ENCODE data around the gene ZNF844.
A peak's percentile ranks its signal among the peaks of the same experiment; 100 is the strongest.
"Not testable (repeated sequence)": the region's sequence is repeated elsewhere in the genome, so short reads cannot be mapped to it uniquely, and the experiment has no call there.

The ZNF844 gene

GRCh38 chr19:12064590-12065538 lies at the start of gene ZNF844:
TSS of gene ZNF844 (plus strand) at chr19:12064731. CDS start at chr19:12064874, 143 bp downstream.
- DNase-seq, result no peak

GRCh38 chr19:12015015-12015752 lies 49.3 kb upstream of the ZNF844 start:
- no peak for DNase-seq

DNA sequence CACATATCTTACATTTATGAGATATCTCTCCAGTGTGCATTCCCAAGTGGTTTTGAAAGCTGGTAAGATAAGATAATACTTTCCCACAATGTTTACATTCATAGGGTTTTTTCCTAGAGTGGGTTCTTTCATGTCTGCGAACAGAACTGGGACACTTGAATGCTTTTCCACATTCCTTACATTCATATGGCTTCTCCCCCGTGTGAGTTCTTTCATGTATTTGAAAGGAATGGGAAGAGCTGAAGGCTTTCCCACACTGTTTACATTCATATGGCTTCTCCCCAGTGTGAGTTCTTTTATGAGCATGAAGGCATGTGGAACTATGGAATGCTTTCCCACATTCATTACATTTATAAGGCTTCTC lies 48.8 kb upstream of the ZNF844 start:
- no peak for DNase-seq

DNA sequence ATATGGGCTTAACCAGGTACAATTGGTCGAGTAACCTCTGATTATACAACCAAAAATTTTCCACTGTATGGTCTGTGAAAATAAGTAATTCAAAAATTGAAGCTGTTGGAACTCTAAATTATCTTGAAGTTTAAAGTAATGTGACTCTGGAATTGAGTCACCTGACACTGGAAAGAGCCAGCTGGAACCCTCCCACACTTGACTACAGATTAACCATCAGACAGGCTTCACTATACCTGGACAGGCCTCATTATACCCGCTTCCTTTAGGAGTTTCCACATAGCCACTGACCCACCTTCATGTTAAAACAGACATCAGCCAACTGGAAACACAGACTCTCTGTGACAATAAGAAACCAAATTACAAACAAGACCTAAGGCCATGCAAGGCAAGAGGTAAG lies 30.3 kb upstream of the ZNF844 start:
- DNase-seq, result no peak

DNA sequence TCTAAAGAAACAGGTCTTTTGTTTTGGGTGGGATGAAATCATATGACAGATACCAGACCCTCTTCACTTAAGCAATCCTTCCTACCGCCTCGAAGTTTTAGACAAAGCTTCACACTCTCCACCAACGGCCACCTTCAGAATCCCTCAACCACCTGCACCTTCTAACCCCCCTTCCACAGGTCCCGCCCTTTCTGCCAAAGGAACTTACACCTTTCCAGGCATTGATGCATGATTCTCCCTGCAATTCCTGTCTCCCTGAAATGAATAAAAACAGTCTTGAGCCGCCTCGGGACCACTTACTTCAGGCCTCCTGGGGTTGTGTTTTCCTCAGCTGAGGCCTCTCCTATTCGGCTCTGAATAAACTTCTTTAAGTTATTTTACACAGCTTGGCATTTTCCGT lies 29.9 kb upstream of the ZNF844 start:
- DNase-seq, result no peak

DNA sequence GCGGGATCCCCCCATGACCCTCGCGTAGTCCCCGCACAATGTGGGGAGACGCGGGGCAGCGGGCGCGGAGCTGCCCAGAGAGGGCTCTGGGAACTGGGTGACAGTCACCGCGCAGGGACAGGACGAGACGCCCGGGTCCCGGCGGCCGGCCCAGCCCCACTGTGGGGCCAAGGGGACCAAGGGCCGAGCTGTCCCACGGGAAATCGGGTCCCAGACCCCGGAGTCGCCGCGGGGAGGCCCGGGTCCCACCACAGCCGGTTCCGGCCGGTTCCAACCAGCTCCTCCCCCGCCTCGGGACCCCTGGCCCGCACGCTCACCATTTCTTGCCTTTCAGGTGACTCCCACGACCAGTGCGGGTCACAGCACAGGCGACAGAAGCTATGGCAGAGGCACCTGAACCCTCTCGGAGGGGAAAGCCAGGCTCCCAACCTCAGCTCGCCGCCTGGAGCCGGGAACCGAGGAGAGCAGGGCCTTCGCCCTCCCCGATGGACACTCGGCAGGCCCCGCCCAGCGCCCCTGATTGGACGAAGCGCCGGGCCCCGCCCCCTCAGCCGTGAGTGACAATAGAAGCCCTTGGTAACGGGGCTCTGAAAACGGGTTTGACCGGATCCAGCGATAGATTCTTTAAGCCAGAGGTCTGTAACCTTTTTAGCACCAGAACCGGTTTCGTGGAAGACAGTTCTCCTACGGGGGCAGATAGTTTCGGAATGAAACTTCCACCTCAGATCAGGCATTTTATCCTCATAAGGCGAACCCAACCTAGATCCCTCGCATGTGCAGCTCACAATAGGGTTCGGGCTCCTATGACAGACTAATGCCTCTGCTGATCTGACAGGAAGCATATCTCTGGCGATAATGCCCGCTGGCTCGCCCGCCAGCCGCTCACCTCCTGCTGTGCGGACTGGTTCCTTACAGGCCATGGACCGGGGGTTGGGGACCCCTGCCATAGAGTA lies 29.0 kb upstream of the ZNF844 start, which contains the start of gene ZNF433:
Gene ZNF433 (minus strand): TSS at position 460 of the 953 bp plus-strand sequence. CDS start 140 bp downstream, at position 320.
- DNase-seq, result peak; percentile 92

DNA sequence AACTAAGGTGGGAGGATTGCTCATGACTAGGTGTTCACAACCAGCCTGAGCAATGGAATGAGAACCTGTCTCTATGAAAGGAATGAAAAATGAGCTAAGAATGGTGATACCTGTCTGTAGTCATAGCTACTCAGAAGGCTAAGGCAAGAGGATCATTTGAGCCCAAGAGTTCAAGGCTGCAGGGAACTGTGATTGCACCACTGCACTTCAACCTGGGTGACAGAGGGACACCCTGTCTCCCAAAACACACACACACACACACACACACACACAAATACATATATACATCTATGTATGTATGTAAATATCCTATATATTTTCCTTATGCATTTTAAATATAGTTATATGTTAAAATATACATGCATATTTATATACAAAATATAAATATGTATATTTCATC lies 21.6 kb upstream of the ZNF844 start:
- no peak for DNase-seq

- no peak for DNase-seq
Measured at GRCh38 chr19:12043752-12044422, 20.6 kb upstream of the ZNF844 start.

DNA sequence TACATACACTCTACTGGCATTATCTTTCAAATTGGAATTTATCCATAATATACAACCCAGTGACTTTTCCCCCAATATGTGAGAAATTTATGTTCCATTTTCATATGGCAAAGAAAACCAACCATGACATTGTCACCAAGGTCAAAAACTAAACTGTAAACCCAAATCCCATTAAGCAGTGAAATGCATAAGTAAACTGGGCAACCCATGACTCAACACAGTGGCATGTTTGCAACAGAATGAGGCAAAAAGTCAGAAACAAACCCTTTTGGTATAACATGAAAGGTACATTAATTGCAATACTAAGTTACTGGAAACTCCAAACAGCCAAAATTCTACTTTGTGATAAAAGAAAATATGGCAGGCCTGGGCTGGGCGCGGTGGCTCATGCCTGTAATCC lies 16.7 kb upstream of the ZNF844 start:
- no peak for DNase-seq

- peak; percentile 9 for DNase-seq
Measured at GRCh38 chr19:12052091-12052496, 12.4 kb upstream of the ZNF844 start.

DNA sequence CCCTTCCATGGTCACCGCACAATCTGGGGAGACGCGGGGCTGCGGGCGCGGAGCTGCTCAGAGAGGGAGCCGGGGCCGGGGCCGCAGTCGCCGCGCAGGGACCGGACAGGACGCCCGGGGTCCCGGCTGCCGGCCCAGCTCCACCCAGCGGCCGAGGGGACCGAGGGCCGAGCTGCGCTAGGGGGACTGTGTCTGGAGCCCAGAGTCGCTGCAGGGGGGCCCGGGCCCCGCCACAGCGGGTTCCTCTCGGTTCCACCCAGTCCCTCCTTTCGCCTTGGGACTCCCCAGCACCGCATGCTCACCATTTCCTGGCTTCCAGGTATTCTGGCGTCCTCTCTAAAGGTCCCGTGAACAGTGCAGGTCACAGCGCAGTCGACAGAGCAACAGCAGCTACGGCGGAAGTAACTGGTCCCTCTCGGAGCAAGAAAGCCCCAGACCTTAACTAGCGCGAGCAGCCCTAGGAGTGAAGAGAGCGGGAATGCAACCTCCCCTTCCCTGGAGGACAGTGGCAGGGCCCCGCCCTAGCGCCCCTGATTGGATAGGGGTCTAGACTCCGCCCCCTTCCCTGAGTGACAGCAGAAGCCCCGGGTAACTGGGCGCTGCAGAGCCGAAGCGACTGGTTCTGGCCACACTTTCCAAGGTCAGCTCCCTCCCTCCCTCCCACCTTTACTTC lies 11.9 kb upstream of the ZNF844 start, which contains the start of gene ZNF878:
Gene ZNF878 (minus strand): TSS at position 465 of the 673 bp plus-strand sequence. CDS start 160 bp downstream, at position 305.
- DNase-seq, result peak; percentile 93

- no peak for DNase-seq
Measured at GRCh38 chr19:12055784-12056183, 8.7 kb upstream of the ZNF844 start.

GRCh38 chr19:12075538-12076139 lies 11.1 kb downstream of the ZNF844 start:
- no peak for DNase-seq

- DNase-seq, result not testable (repeated sequence)
Measured at GRCh38 chr19:12076331-12076730, 11.8 kb downstream of the ZNF844 start.

GRCh38 chr19:12077375-12077774 lies 12.8 kb downstream of the ZNF844 start:
- DNase-seq, result no peak

DNA sequence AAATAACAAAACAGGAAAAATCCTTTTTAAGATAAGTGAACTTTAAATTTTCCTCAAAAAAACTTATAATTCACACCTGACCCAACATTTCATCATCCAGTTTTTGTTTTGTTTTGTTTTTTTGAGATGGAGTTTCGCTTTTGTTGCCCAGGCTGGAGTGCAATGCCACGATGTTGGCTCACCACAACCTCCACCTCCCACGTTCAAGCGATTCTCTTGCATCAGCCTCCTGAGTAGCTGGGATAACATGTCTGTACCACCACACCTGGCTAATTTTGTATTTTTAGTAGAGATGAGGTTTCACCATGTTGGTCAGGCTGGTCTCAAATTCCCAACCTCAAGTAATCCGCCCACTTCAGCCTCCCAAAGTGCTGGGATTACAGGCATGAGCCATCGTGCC lies 18.8 kb downstream of the ZNF844 start:
- DNase-seq, result not testable (repeated sequence)

DNA sequence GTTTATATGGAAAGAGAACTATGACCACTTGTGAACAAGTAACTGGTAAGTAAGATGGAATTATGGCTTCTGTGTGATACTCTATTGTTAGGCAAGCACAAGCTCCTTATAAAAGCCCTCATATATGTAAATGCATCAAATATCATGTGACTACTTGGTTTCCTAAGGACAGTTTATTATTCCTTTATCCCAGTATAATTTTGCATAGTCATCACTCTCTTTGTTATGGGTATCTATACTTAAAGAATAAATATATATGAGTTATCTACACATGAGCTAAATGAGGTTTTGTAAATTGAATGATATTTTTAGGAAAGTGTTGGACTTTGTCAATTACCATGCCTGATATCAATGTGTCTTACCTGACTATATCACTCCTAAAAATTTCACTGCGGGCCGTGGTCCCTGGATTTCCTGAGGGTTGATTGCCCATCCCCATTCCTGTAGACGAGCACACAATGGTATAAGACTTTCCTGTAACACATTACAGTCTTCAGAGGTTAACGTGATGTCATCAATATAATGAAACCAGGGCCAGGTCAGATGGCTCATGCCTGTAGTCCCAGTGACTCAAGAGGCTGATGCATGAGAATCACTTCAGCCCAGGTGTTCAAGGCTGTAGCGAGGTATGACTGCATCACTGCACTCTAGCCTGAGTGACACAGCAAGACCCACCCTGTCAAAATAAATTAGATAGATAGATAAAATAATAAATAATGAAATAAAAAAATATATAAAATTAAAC lies 20.7 kb downstream of the ZNF844 start:
- no peak for DNase-seq

DNA sequence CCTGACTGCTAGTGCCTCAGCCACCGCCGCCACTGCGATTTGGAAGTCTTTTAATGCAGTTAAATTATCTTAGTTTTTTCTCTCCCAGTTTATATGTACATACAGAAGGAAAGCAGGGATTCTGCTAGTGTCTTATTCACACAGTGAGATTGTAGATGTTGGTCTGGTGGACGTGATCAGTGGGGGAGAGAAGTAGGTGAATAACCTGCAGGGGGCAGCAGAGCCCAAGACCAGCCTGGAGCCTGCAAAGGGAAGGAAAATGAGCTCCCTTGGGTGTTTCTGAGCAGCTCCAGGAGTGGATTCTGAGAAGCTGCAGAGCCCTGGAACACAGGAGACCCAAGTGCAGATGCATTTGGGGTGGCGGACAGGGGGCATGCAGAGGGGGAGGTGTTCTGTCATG lies 26.3 kb downstream of the ZNF844 start:
- DNase-seq, result peak; percentile 46

GRCh38 chr19:12092065-12092867 lies 27.7 kb downstream of the ZNF844 start:
- no peak for DNase-seq
